Mesenchymal stem cell (in vitro differentiated cells and primary cell): Measurements from ENCODE around the gene ITGAL.
"Not testable (repeated sequence)": the region's sequence is repeated elsewhere in the genome, so short reads cannot be mapped to it uniquely, and the experiment has no call there.

Experiments used
- DNase-seq: peaks from one replicate; pipeline ENCODE4 v3.0.0-alpha.2; 2013
- H2AFZ ChIP-seq: one replicate; pipeline ENCODE4 v1.6.1; 2013; ENCODE audit warnings: low read depth, mild to moderate bottlenecking, control low read depth, inconsistent platforms, low read length, moderate library complexity
- H2AK5ac ChIP-seq: 2 replicates; pipeline ENCODE4 v1.6.1; 2013; ENCODE audit warnings: low read length, moderate library complexity, mild to moderate bottlenecking, inconsistent platforms; ENCODE audit not compliant: severe bottlenecking
- H2BK120ac ChIP-seq: one replicate; pipeline ENCODE4 v1.6.1; 2013; ENCODE audit warnings: low read depth, mild to moderate bottlenecking, inconsistent platforms, low read length, moderate library complexity
- H2BK12ac ChIP-seq, 2 experiments: one replicate each; pipeline ENCODE4 v1.6.1; 2013; ENCODE audit warnings: inconsistent platforms in 2 of 2, low read length in 2 of 2, mild to moderate bottlenecking in 2 of 2, moderate library complexity in 2 of 2, control low read depth in 1 of 2
- H2BK15ac ChIP-seq: one replicate; pipeline ENCODE4 v1.6.1; 2013; ENCODE audit warnings: mild to moderate bottlenecking, low read depth, inconsistent platforms; ENCODE audit not compliant: poor library complexity, severe bottlenecking
- H2BK5ac ChIP-seq: 2 replicates; pipeline ENCODE4 v1.6.1; 2013; ENCODE audit warnings: low read depth, mild to moderate bottlenecking, low read length, control low read depth, inconsistent platforms; ENCODE audit not compliant: poor library complexity, severe bottlenecking
- H3K14ac ChIP-seq, 2 experiments: one replicate each; pipeline ENCODE4 v1.6.1; 2013; ENCODE audit warnings: inconsistent platforms in 2 of 2, low read length in 2 of 2, control low read depth in 1 of 2, mild to moderate bottlenecking in 1 of 2, moderate library complexity in 1 of 2
- H3K18ac ChIP-seq, 2 experiments: one replicate each; pipeline ENCODE4 v1.6.1; 2013; ENCODE audit warnings: inconsistent platforms in 2 of 2, low read length in 2 of 2, control low read depth in 1 of 2, low read depth in 1 of 2, mild to moderate bottlenecking in 1 of 2
- H3K23ac ChIP-seq, 2 experiments: one replicate each; pipeline ENCODE4 v1.6.1; 2013; ENCODE audit warnings: inconsistent platforms in 2 of 2, low read length in 2 of 2, mild to moderate bottlenecking in 2 of 2, moderate library complexity in 2 of 2, control low read depth in 1 of 2
- H3K27ac ChIP-seq: 2 replicates; pipeline ENCODE4 v1.5.1; 2013; ENCODE audit warnings: mild to moderate bottlenecking, moderate library complexity, low read length, control low read depth, inconsistent platforms; ENCODE audit not compliant: poor library complexity, severe bottlenecking
- H3K27me3 ChIP-seq, 2 experiments: 2 replicates each; pipeline versions ENCODE4 v1.6.1 to v1.7.0; 2013; ENCODE audit warnings: low read length in 2 of 2, mild to moderate bottlenecking in 2 of 2, moderate library complexity in 2 of 2, control low read depth in 1 of 2, inconsistent platforms in 1 of 2; ENCODE audit not compliant: control insufficient read depth in 1 of 2, insufficient read depth in 1 of 2
- H3K36me3 ChIP-seq, 2 experiments: 2 replicates each; pipeline versions ENCODE4 v1.6.1 to v1.7.0; 2013; ENCODE audit warnings: low read length in 2 of 2, control low read depth in 1 of 2, inconsistent platforms in 1 of 2, low read depth in 1 of 2, mild to moderate bottlenecking in 1 of 2; ENCODE audit not compliant: insufficient read depth in 2 of 2, control insufficient read depth in 1 of 2
- H3K4ac ChIP-seq, 2 experiments: one replicate each; pipeline ENCODE4 v1.6.1; 2013; ENCODE audit warnings: inconsistent platforms in 2 of 2, low read length in 2 of 2, mild to moderate bottlenecking in 2 of 2, moderate library complexity in 2 of 2, control low read depth in 1 of 2, low read depth in 1 of 2
- H3K4me1 ChIP-seq: 2 replicates; pipeline ENCODE4 v1.6.1; 2013; ENCODE audit warnings: low read depth, low read length, control low read depth; ENCODE audit not compliant: control insufficient read depth, insufficient read depth
- H3K4me2 ChIP-seq: 2 replicates; pipeline ENCODE4 v1.6.1; 2013; ENCODE audit warnings: low read length, mild to moderate bottlenecking, inconsistent platforms; ENCODE audit not compliant: poor library complexity, severe bottlenecking
- H3K4me3 ChIP-seq, 2 experiments: 2 replicates each; pipeline versions ENCODE4 v1.5.1 to v1.7.0; 2013; ENCODE audit warnings: low read length in 2 of 2, mild to moderate bottlenecking in 2 of 2, control low read depth in 1 of 2, low read depth in 1 of 2; ENCODE audit not compliant: insufficient read depth in 1 of 2
- H3K79me1 ChIP-seq: replicated peaks from 2 replicates; pipeline ENCODE4 v1.6.1; 2013; ENCODE audit warnings: mild to moderate bottlenecking, control low read depth, low read length, inconsistent platforms; ENCODE audit not compliant: poor library complexity, severe bottlenecking
- H3K9ac ChIP-seq: 2 replicates; pipeline ENCODE4 v1.7.0; 2013; ENCODE audit warnings: mild to moderate bottlenecking, low read length, moderate library complexity
- H3K9me3 ChIP-seq: 2 replicates; pipeline ENCODE4 v1.7.0; 2013; ENCODE audit warnings: mild to moderate bottlenecking, low read length; ENCODE audit not compliant: control insufficient read depth
- H4K8ac ChIP-seq: one replicate; pipeline ENCODE4 v1.6.1; 2013; ENCODE audit warnings: inconsistent platforms, mild to moderate bottlenecking, low read length, moderate library complexity
- H4K91ac ChIP-seq: one replicate; pipeline ENCODE4 v1.6.1; 2013; ENCODE audit warnings: mild to moderate bottlenecking, low read length, inconsistent platforms
- WGBS: methylation state at CpG from one replicate; pipeline ENCODE4 v1.1.7; 2013; ENCODE audit warnings: mixed read lengths; 5-methylcytosine and 5-hydroxymethylcytosine counted together

ITGAL gene

DNA sequence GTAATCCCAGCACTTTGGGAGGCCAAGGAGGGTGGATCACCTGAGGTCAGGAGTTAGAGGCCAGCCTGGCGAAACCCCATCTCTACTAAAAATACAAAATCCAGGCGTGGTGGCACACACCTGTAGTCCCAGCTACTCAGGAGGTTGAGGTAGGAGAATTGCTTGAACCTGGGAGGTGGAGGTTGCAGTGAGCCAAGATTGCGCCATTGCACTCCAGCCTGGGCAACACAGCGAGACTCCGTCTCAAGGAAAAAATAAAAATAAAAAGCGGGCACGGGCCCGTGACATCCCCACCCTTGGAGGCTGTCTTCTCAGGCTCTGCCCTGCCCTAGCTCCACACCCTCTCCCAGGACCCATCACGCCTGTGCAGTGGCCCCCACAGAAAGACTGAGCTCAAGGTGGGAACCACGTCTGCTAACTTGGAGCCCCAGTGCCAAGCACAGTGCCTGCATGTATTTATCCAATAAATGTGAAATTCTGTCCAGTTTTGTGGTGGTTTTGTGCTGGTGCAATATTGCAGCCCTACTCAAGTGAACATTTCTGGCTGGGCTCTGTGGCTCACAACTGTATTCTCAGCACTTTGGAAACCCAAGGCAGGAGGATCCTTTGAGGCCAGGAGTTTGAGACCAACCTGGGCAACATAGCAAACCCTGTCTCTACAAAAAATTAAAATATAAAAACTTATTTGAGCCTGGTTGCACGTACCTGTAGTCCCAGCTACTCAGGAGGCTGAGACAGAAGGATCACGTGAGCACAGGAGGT, 50.3 kb downstream of the ITGAL start:
- not testable (repeated sequence) for H2AK5ac ChIP-seq, H3K9me3 ChIP-seq, H3K4ac ChIP-seq, H2BK5ac ChIP-seq, H4K91ac ChIP-seq, H3K18ac ChIP-seq, H3K23ac ChIP-seq, DNase-seq, H2BK12ac ChIP-seq, H3K9ac ChIP-seq, H3K4me2 ChIP-seq, H2BK15ac ChIP-seq, H4K8ac ChIP-seq, H2BK120ac ChIP-seq, H3K4me3 ChIP-seq, H3K27ac ChIP-seq, H2AFZ ChIP-seq, H3K14ac ChIP-seq
- H3K36me3 ChIP-seq = peaks cover 8 to 14% of the 10 kb centered on the region in 2 experiments
- 98% methylated on average over 10 of the region's 12 CpGs for WGBS
- peaks cover 26% of the 10 kb centered on the region for H3K4me1 ChIP-seq
- peaks cover 0 to 15% of the 10 kb centered on the region in 2 experiments for H3K27me3 ChIP-seq
- peaks cover 10% of the 10 kb centered on the region for H3K79me1 ChIP-seq

DNA sequence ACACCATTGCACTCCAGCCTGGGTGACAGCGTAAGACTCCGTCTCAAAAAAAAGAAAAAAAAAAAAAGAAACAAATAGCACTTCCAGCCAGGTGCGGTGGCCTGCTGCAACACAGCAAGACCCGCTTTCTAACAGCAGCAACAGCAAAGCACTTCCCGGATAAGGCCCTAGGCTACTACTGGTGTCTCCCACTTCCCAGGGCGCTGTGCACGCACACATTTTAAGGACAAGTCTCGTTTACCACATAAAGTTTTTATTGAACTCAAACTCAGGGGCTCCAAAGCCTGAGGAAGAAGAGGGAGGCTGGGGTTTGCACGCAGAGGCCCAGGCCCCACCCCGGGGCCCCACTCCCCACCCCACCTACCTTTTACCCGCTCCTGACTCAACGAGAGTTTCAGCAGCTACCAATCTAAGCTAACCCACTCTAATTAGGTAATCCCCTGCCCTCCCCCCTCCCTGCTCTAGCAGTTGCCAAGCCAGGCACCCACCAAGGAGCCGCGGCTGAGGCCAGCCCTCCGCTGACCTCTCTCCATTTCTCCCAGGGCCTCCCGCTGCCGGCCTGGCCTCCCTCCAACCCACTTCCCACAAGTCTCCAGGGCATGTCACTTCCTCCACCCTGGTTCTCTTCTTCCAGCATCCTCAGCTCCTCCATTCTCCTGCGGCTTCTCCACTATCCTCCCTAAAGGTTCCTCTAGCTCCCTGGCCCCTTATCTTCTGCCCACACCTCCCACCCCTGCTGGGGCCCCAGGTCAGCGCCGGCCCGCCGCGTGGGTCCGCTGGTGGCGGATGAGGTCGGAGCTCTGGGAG, 51.4 kb downstream of the ITGAL start:
- Histone ChIP-seq H2AFZ (no peak overlapping the region), H3K4me3 (no peak overlapping the region), H3K9me3 (no peaks in the 10 kb centered on the region), H3K4ac (no peak overlapping the region), H2BK12ac (no peak overlapping the region), H2AK5ac (no peak overlapping the region), H3K79me1 (peaks cover 12% of the 10 kb centered on the region), H3K27ac (no peak overlapping the region), H3K9ac (no peak overlapping the region), H2BK120ac (no peak overlapping the region), H3K23ac (no peak overlapping the region), H3K14ac (no peak overlapping the region), H3K27me3 (peaks cover 0 to 9% of the 10 kb centered on the region in 2 experiments), H2BK5ac (no peak overlapping the region), H4K91ac (no peak overlapping the region), H3K18ac (no peak overlapping the region), H4K8ac (no peak overlapping the region), H3K4me1 (peaks cover 26% of the 10 kb centered on the region), H3K4me2 (no peak overlapping the region), H2BK15ac (no peak overlapping the region), H3K36me3 (peaks cover 8 to 14% of the 10 kb centered on the region in 2 experiments)
- DNase-seq = no peak
- 94% methylated on average over 25 of the region's 26 CpGs for WGBS

DNA sequence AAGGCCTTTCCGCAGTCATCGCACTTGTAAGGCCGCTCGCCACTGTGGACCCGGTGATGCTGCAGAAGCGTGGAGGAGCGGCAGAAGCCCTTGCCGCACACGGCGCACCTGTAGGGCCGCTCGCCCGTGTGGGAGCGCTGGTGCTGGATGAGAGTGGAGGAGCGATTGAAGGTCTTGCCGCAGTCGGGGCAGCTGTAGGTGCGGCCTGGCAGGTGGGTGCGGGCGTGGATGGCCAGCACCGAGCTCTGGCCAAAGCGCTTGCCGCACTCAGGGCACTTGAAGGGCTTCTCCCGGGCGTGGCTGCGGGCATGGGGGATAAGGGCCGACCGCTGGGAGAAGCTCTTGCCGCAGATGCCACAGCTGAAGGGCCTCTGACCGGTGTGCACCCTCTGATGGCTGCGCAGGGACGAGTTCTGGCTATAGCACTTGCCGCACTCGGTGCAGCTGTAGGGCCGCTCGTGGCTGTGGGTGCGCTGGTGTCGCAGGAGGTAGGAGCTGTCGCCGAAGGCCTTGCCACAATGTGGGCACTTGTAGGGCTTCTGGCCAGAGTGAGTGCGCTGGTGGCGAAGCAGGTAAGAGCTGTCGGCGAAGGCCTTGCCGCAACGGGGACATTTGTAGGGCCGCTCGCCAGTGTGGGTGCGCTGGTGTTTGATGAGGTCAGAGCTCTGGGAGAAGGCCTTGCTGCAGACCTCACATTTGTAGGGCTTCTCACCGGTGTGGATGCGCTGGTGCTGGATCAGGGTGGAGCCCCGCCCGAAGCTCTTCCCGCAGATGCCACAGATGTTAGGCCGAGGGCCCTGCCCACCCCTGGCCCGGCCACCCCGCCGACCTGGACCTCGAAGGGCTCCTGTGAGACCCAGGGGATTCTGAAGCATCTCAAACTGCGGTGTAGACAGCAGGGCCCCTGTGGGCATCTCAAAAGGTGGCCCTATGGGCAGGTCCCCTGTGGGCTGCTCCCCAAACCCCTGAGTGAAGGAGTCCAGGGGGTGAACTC, 52.3 kb downstream of the ITGAL start:
- Histone ChIP-seq H2BK5ac (no peak overlapping the region), H4K8ac (no peak overlapping the region), H3K9me3 (no peaks in the 10 kb centered on the region), H3K36me3 (peaks cover 8 to 14% of the 10 kb centered on the region in 2 experiments), H3K18ac (no peak overlapping the region), H3K27ac (no peak overlapping the region), H2AK5ac (no peak overlapping the region), H3K4ac (no peak overlapping the region), H3K14ac (no peak overlapping the region), H2BK12ac (no peak overlapping the region), H3K4me1 (peaks cover 26% of the 10 kb centered on the region), H2BK15ac (peak overlapping the region; percentile 52), H3K23ac (no peak overlapping the region), H2AFZ (no peak overlapping the region), H4K91ac (no peak overlapping the region), H3K9ac (no peak overlapping the region), H3K4me3 (peak overlapping the region in 1 of 2 experiments; percentile 10), H3K4me2 (no peak overlapping the region), H3K79me1 (peaks cover 12% of the 10 kb centered on the region), H3K27me3 (peaks cover 0 to under 1% of the 10 kb centered on the region in 2 experiments), H2BK120ac (no peak overlapping the region)
- no peak for DNase-seq
- WGBS = 96% methylated on average over 60 of the region's 60 CpGs
